GM18951 (cell line): ENCODE measurements around the gene RELN.
"Not testable (repeated sequence)": the region's sequence is repeated elsewhere in the genome, so short reads cannot be mapped to it uniquely, and the experiment has no call there.

ENCODE experiments used
- POLR2A ChIP-seq: IDR thresholded peaks from 4 replicates; pipeline ENCODE4 v1.6.1; 2011; ENCODE audit warnings: mild to moderate bottlenecking; ENCODE audit not compliant: insufficient read length, insufficient read depth; ENCODE audit errors: extremely low read depth
- in situ Hi-C: fragments of 300-500 bp; cut with MboI; formaldehyde crosslinking; loops from one replicate; pipeline ENCODE4 v1.12.0; 2022; ENCODE audit warnings: low sequenced_read_pairs, mixed read lengths, inconsistent platforms; ENCODE audit not compliant: unreplicated experiment

RELN gene

GRCh38 chr7:103859709-103860108, 129.7 kb downstream of the RELN start:
- in situ Hi-C loops: no loop called here
- no peak for TF ChIP-seq POLR2A

GRCh38 chr7:103857435-103857834, 132.0 kb downstream of the RELN start:
- in situ Hi-C loops: no loop called here
- TF ChIP-seq POLR2A: no peak

- no peak for TF ChIP-seq POLR2A
- in situ Hi-C loops: no loop called here
Measured at GRCh38 chr7:103856929-103857328, 132.5 kb downstream of the RELN start.

- TF ChIP-seq POLR2A: no peak
- in situ Hi-C loops: no loop called here
Measured at GRCh38 chr7:103855671-103856070, 133.8 kb downstream of the RELN start.

- in situ Hi-C loops: no loop called here
- TF ChIP-seq POLR2A: no peak
Measured at GRCh38 chr7:103854611-103855010, 134.8 kb downstream of the RELN start.

GRCh38 chr7:103851357-103851756, 138.1 kb downstream of the RELN start:
- in situ Hi-C loops: no loop called here
- TF ChIP-seq POLR2A: no peak

GRCh38 chr7:103843689-103844480, 145.6 kb downstream of the RELN start:
- in situ Hi-C loops: no loop called here
- no peak for TF ChIP-seq POLR2A

GRCh38 chr7:103833401-103833800, 156.1 kb downstream of the RELN start:
- no peak for TF ChIP-seq POLR2A
- in situ Hi-C loops: no loop called here

- in situ Hi-C loops: no loop called here
- no peak for TF ChIP-seq POLR2A
Measured at GRCh38 chr7:103832438-103832837, 157.0 kb downstream of the RELN start.

GRCh38 chr7:103824251-103824650, 165.2 kb downstream of the RELN start:
- TF ChIP-seq POLR2A: no peak
- in situ Hi-C loops: no loop called here

GRCh38 chr7:103823084-103823483, 166.4 kb downstream of the RELN start:
- no peak for TF ChIP-seq POLR2A
- in situ Hi-C loops: no loop called here

GRCh38 chr7:103821092-103821491, 168.4 kb downstream of the RELN start:
- TF ChIP-seq POLR2A: no peak
- in situ Hi-C loops: no loop called here

- in situ Hi-C loops: not testable (repeated sequence)
Measured at GRCh38 chr7:103815972-103816371, 173.5 kb downstream of the RELN start.

GRCh38 chr7:103813970-103814369, 175.5 kb downstream of the RELN start:
- in situ Hi-C loops: no loop called here
- no peak for TF ChIP-seq POLR2A

- in situ Hi-C loops: no loop called here
- TF ChIP-seq POLR2A: no peak
Measured at GRCh38 chr7:103811997-103812396, 177.5 kb downstream of the RELN start.

- in situ Hi-C loops: no loop called here
- TF ChIP-seq POLR2A: no peak
Measured at GRCh38 chr7:103811290-103811689, 178.2 kb downstream of the RELN start.
